HK-2 (cell line): ENCODE measurements around the gene ZNF655.
A peak's percentile ranks its signal among the peaks of the same experiment; 100 is the strongest.
"Not testable (repeated sequence)": the region's sequence is repeated elsewhere in the genome, so short reads cannot be mapped to it uniquely, and the experiment has no call there.

Experiments
- DNase-seq: peaks from one replicate; pipeline ENCODE4 v3.0.0-alpha.2; 2018; ENCODE audit not compliant: unreplicated experiment

ZNF655 gene

GRCh38 chr7:99560834-99561736, 2.6 kb downstream of the ZNF655 start:
- DNase-seq = no peak

DNA sequence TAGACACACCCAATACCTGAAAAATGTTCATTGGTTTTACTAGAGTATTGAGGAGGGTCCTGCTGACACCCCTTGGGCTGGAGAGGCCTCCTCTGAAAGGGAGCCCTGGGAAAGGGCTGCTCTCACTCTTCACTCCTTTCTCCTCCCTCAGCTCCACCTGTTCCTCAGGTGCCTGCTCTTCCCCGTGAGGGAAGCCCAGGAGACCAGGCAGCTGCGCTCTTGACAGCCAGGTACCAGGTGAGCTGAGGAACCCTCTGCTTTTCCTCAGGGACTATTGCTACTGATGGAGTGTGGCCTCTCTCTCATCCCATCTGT, 3.3 kb downstream of the ZNF655 start:
- DNase-seq = no peak

GRCh38 chr7:99562114-99562784, 3.8 kb downstream of the ZNF655 start:
- DNase-seq = no peak

GRCh38 chr7:99562832-99563231, 4.4 kb downstream of the ZNF655 start:
- DNase-seq = peak; percentile 75

DNA sequence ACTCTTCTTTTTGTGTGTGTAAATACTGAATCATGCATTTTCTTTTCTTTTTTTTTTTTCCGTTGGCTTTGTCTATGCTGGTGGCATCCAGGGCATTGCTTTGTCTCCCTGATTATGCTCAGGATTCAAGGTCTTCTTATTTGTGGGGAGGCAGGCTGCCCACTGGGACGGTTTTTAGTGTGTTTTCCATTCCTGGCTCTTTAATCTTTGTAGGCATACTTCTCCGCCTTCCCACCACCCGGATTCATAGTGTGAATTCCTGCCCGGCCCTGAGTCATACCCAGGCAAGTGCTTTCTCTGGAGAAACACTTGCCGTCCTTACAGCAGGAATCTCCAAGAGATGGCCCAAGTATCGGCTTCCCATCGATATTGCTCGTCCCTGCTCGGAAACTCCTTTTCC, 5.2 kb downstream of the ZNF655 start:
- DNase-seq = peak; percentile 47

DNA sequence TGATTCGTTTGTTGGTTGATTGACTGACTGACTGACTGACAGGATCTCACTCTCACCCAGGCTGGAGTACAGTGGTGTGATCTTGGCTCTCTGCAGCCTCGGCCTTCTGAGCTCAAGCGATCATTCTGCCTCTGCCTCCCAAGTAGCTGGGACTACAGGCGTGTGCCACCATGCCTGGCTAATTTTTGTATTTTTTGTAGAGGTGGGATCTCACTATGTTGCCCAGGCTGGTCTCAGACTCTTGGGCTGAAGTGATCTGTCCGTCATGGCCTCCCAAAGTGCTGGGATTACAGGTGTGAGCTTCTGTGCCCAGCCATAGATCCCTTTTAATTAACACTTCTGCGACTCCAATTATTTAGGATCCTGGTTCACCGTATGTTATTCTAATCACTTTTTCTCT, 10.3 kb downstream of the ZNF655 start:
- not testable (repeated sequence) for DNase-seq

- no peak for DNase-seq
Observed at GRCh38 chr7:99571768-99572167, 13.3 kb downstream of the ZNF655 start.

GRCh38 chr7:99573257-99573656, 14.8 kb downstream of the ZNF655 start:
- no peak for DNase-seq

- no peak for DNase-seq
Observed at GRCh38 chr7:99576251-99576650, 17.8 kb downstream of the ZNF655 start.

DNA sequence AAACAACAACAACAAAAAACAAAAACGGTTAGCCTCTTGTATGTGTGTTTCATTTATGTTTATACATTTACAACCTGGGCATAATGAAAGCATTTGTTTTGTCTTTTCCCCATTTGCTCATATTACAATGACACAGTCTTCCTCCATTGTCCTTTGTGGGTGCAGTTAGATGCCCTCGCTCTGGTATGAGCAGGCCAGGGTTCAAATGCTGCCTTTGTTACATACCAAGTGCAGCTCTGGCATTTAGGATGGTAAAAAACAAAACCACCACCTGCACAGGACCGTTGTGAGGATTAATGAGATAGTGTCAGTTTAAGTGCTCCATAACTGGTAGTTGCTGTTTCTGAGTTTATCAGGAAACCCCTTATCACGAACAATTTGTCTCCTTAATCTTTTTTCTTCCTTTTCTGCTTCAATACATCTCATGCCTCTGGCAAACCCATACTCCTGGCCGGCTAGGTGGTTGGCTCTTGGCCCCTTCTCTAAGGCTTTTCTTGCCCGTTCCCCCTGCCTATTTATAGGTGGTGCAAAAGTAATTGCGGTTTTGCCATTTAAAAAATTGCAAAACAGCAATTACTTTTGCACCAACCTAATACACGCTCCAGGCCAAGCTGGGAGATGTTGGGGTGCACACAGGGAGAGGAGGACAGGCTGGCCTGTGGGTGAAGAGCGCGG, 21.0 kb downstream of the ZNF655 start:
- no peak for DNase-seq

- no peak for DNase-seq
Observed at GRCh38 chr7:99579956-99580777, 21.7 kb downstream of the ZNF655 start.

- not testable (repeated sequence) for DNase-seq
Observed at GRCh38 chr7:99580778-99581332, 22.4 kb downstream of the ZNF655 start.

- DNase-seq = no peak
Observed at GRCh38 chr7:99588868-99589267, 30.4 kb downstream of the ZNF655 start.

GRCh38 chr7:99594948-99595745, 36.7 kb downstream of the ZNF655 start:
- no peak for DNase-seq

GRCh38 chr7:99596408-99596955, 38.0 kb downstream of the ZNF655 start:
- DNase-seq = no peak

GRCh38 chr7:99597762-99598501, 39.5 kb downstream of the ZNF655 start, which contains the start of gene TMEM225B:
Gene TMEM225B (plus strand): TSS chr7:99598267. CDS start chr7:99604389, 6,122 bp downstream.
- DNase-seq = no peak

DNA sequence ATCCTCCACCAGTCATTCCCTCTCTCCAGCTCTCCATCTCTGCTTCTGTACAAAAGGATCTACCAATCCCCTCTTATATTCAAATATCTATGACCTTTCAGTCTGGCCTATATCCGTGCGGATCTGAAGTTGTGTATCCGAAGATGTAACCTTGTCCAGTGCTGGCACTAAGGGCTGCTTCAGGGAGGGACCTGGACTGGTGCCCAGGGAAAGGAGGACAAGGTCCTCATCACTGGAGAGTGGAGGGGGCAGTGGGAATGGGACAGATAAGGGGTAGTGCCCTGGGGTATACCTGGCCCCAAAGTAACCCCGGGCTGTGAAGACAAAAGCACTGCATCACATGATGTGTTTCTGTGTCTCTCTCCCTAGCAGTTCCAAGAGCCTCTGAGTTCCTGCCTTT, 41.4 kb downstream of the ZNF655 start:
- no peak for DNase-seq

GRCh38 chr7:99601656-99602310, 43.3 kb downstream of the ZNF655 start:
- no peak for DNase-seq

- DNase-seq = no peak
Observed at GRCh38 chr7:99605527-99605926, 47.1 kb downstream of the ZNF655 start.
